ENCODE data around the gene SPOCK2. TPM values are rescaled to one million over a fixed set of nuclear protein-coding genes. Genes with fewer than 3 reads are reported as not detected.

The SPOCK2 gene
- polyA plus RNA-seq, 1 donor (not counting 4 experiments of a cell fraction or from before 2014, with no cell fraction given), result 0.14 TPM

GRCh38 chr10:72105098-72105475 is 16.7 kb upstream of the SPOCK2 start:
- Histone ChIP-seq H4K20me1 (ENCODE audit: control insufficient read depth, extremely low read depth, insufficient read depth, low read length) (no peaks in the 10 kb centered on the region), H3K79me2 (ENCODE audit: control insufficient read depth, insufficient read depth, low read length) (no peaks in the 10 kb centered on the region), H3K9me1 (ENCODE audit: control insufficient read depth, extremely low read depth, insufficient read depth, low read length) (no peaks in the 10 kb centered on the region), H3K4me2 (ENCODE audit: control insufficient read depth, extremely low read depth, insufficient read depth, low read depth, low read length) (no peak overlapping the region), H3K4me3 (ENCODE audit: control insufficient read depth in 2 of 3, extremely low read depth in 1 of 3, insufficient read depth in 2 of 3, low read depth in 1 of 3, low read length in 3 of 3) (no peak overlapping the region), H3K9ac (ENCODE audit: control insufficient read depth, extremely low read depth, insufficient read depth, low read length) (no peak overlapping the region), H3K27me3 (ENCODE audit: control insufficient read depth, extremely low read depth, insufficient read depth, low read length) (no peaks in the 10 kb centered on the region), H3K9me3 (ENCODE audit: control insufficient read depth, low read depth, low read length) (no peaks in the 10 kb centered on the region), H2AFZ (ENCODE audit: control insufficient read depth, low read length) (no peak overlapping the region), H3K4me1 (ENCODE audit: control insufficient read depth, extremely low read depth, insufficient read depth, low read length) (peaks cover 29% of the 10 kb centered on the region), H3K36me3 (ENCODE audit: control insufficient read depth in 2 of 2, extremely low read depth in 1 of 2, insufficient read depth in 2 of 2, low read length in 2 of 2) (peaks cover 1 to 3% of the 10 kb centered on the region in 2 experiments), H3K27ac (ENCODE audit: control insufficient read depth, insufficient read depth, low read length) (no peak overlapping the region)
- no peak for FAIRE-seq
- DNase-seq (ENCODE audit: low read depth, low spot score), result no peak
- dilution Hi-C loops (cut with MboI; ENCODE audit: extremely low pct_ligation_motif_present, low sequenced_read_pairs), result no loop called here
- TF ChIP-seq CTCF (optimal IDR thresholded peaks at IDR 0.05 in 1 of 3, IDR thresholded peaks at IDR 0.05 in 1 of 3, conservative IDR thresholded peaks at IDR 0.05 in 1 of 3; ENCODE audit: extremely low read depth in 1 of 3, insufficient read depth in 2 of 3, low read length in 3 of 3) (no peak), EZH2 (IDR thresholded peaks at IDR 0.05; ENCODE audit: low read length) (no peak)

GRCh38 chr10:72104472-72105097 is 16.2 kb upstream of the SPOCK2 start:
- Histone ChIP-seq H3K27me3 (ENCODE audit: control insufficient read depth, extremely low read depth, insufficient read depth, low read length) (no peaks in the 10 kb centered on the region), H3K36me3 (ENCODE audit: control insufficient read depth in 2 of 2, extremely low read depth in 1 of 2, insufficient read depth in 2 of 2, low read length in 2 of 2) (peaks cover 1 to 3% of the 10 kb centered on the region in 2 experiments), H3K27ac (ENCODE audit: control insufficient read depth, insufficient read depth, low read length) (no peak overlapping the region), H3K79me2 (ENCODE audit: control insufficient read depth, insufficient read depth, low read length) (no peaks in the 10 kb centered on the region), H3K4me3 (ENCODE audit: control insufficient read depth in 2 of 3, extremely low read depth in 1 of 3, insufficient read depth in 2 of 3, low read depth in 1 of 3, low read length in 3 of 3) (no peak overlapping the region), H3K9me3 (ENCODE audit: control insufficient read depth, low read depth, low read length) (no peaks in the 10 kb centered on the region), H2AFZ (ENCODE audit: control insufficient read depth, low read length) (no peak overlapping the region), H3K9me1 (ENCODE audit: control insufficient read depth, extremely low read depth, insufficient read depth, low read length) (no peaks in the 10 kb centered on the region), H3K4me1 (ENCODE audit: control insufficient read depth, extremely low read depth, insufficient read depth, low read length) (peaks cover 28% of the 10 kb centered on the region), H3K9ac (ENCODE audit: control insufficient read depth, extremely low read depth, insufficient read depth, low read length) (no peak overlapping the region), H4K20me1 (ENCODE audit: control insufficient read depth, extremely low read depth, insufficient read depth, low read length) (no peaks in the 10 kb centered on the region), H3K4me2 (ENCODE audit: control insufficient read depth, extremely low read depth, insufficient read depth, low read depth, low read length) (no peak overlapping the region)
- dilution Hi-C loops (cut with MboI; ENCODE audit: extremely low pct_ligation_motif_present, low sequenced_read_pairs), result no loop called here
- FAIRE-seq (no peak), DNase-seq (ENCODE audit: low read depth, low spot score) (no peak)
- no peak for TF ChIP-seq CTCF (optimal IDR thresholded peaks at IDR 0.05 in 1 of 3, IDR thresholded peaks at IDR 0.05 in 1 of 3, conservative IDR thresholded peaks at IDR 0.05 in 1 of 3; ENCODE audit: extremely low read depth in 1 of 3, insufficient read depth in 2 of 3, low read length in 3 of 3)
- TF ChIP-seq EZH2 (IDR thresholded peaks at IDR 0.05; ENCODE audit: low read length), result no peak
